Tibial nerve (tissue), 4 donors: ENCODE results near the gene SOX5. TPM values are rescaled to one million over a fixed set of nuclear protein-coding genes. Genes with fewer than 3 reads are reported as not detected.

Experiments used
- DNase-seq, 2 donors: peaks; one replicate each; pipeline ENCODE4 v3.0.0-alpha.2; 2019; ENCODE audit warnings: low spot score in 2 of 2
- H3K27ac ChIP-seq, 4 donors: fragments of 200-600 bp; sonication (generic) in 3 of 4; one replicate each; pipeline ENCODE4 v1.5.1; 2017 to 2019; ENCODE audit warnings: mild to moderate bottlenecking in 1 of 4
- H3K27me3 ChIP-seq, 2 donors: fragments of 200-600 bp; sonication (generic) in 1 of 2; one replicate each; pipeline versions ENCODE4 v1.5.1 to v1.6.0; 2017 to 2019
- H3K36me3 ChIP-seq, 3 donors: fragments of 200-600 bp; sonication (generic); one replicate each; pipeline ENCODE4 v1.5.1; 2018 to 2019
- H3K4me1 ChIP-seq, 4 donors: fragments of 200-600 bp; sonication (generic) in 3 of 4; one replicate each; pipeline ENCODE4 v1.5.1; 2017 to 2019
- H3K4me3 ChIP-seq, 4 donors: fragments of 200-600 bp; sonication (generic) in 3 of 4; one replicate each; pipeline ENCODE4 v1.5.1; 2017 to 2019; ENCODE audit warnings: mild to moderate bottlenecking in 1 of 4, moderate library complexity in 1 of 4
- H3K9me3 ChIP-seq, 4 donors: fragments of 200-600 bp; sonication (generic) in 3 of 4; one replicate each; pipeline ENCODE4 v1.5.1; 2017 to 2019
- CTCF ChIP-seq, 5 experiments: fragments of 200-600 bp in 3 of 5; fragments of 450-650 bp in 2 of 5; sonication (generic) in 3 of 5; IDR thresholded peaks; one replicate each; pipeline ENCODE4 v1.5.1; 2016 to 2019; ENCODE audit warnings: antibody characterized with exemption in 5 of 5, mild to moderate bottlenecking in 3 of 5, moderate library complexity in 2 of 5
- EP300 ChIP-seq, 2 donors: sonication (generic); formaldehyde crosslinking; IDR thresholded peaks; one replicate each; pipeline ENCODE4 v1.6.1; 2017; ENCODE audit warnings: antibody characterized with exemption in 2 of 2, mild to moderate bottlenecking in 1 of 2
- POLR2A ChIP-seq, 2 donors: fragments of 450-650 bp; IDR thresholded peaks; one replicate each; pipeline ENCODE4 v1.6.1; 2017; ENCODE audit warnings: antibody characterized with exemption in 2 of 2, mild to moderate bottlenecking in 2 of 2, moderate library complexity in 2 of 2
- WGBS, 2 donors: methylation state at CpG; one replicate each; pipeline ENCODE4 v1.1.5; 2018; 5-methylcytosine and 5-hydroxymethylcytosine counted together
- total RNA-seq, 4 donors: library from RNA; depleted of rRNA; stranded (reverse); fragments of >200 nt; gene quantifications; one replicate each; pipeline ENCODE4 v1.1.0, GENCODE V29; 2016

The SOX5 gene
- total RNA-seq, 4 donors from 2014 or later: 24.0 to 53.8 (median 38.6) TPM

GRCh38 chr12:23757541-23757962 lies 191.9 kb downstream of the SOX5 start:
- Histone ChIP-seq H3K9me3 (no peaks in the 10 kb centered on the region), H3K27ac (no peak overlapping the region), H3K27me3 (no peaks in the 10 kb centered on the region), H3K4me1 (peaks cover 0 to 11% (median 2%) of the 10 kb centered on the region in 4 donors), H3K36me3 (no peaks in the 10 kb centered on the region), H3K4me3 (no peak overlapping the region)
- TF ChIP-seq CTCF (IDR thresholded peaks at IDR 0.05) (no peak), EP300 (IDR thresholded peaks at IDR 0.05) (no peak), POLR2A (IDR thresholded peaks at IDR 0.05) (no peak)
- WGBS, 2 donors: 11 to 22% methylated on average over 1 of the region's 1 CpG
- DNase-seq: no peak

- Histone ChIP-seq H3K9me3 (no peaks in the 10 kb centered on the region), H3K36me3 (no peaks in the 10 kb centered on the region), H3K27ac (no peak overlapping the region), H3K4me1 (peaks cover 0 to 11% (median 2%) of the 10 kb centered on the region in 4 donors), H3K27me3 (no peaks in the 10 kb centered on the region), H3K4me3 (no peak overlapping the region)
- 95% methylated on average over 2 of the region's 2 CpGs for WGBS, 2 donors
- TF ChIP-seq EP300 (IDR thresholded peaks at IDR 0.05) (no peak), CTCF (IDR thresholded peaks at IDR 0.05) (no peak), POLR2A (IDR thresholded peaks at IDR 0.05) (no peak)
- DNase-seq: no peak
Measured at GRCh38 chr12:23756416-23756815, 193.1 kb downstream of the SOX5 start.

GRCh38 chr12:23753628-23754365 lies 195.7 kb downstream of the SOX5 start:
- no peaks in the 10 kb centered on the region for H3K36me3 ChIP-seq
- H3K27ac ChIP-seq: no peak overlapping the region
- 68 to 74% methylated on average over 5 of the region's 5 CpGs for WGBS, 2 donors
- no peak for DNase-seq
- H3K4me3 ChIP-seq: no peak overlapping the region
- no peaks in the 10 kb centered on the region for H3K27me3 ChIP-seq
- no peaks in the 10 kb centered on the region for H3K9me3 ChIP-seq
- TF ChIP-seq CTCF (IDR thresholded peaks at IDR 0.05): no peak
- TF ChIP-seq POLR2A (IDR thresholded peaks at IDR 0.05): no peak
- no peak for TF ChIP-seq EP300 (IDR thresholded peaks at IDR 0.05)
- H3K4me1 ChIP-seq: peaks cover 0 to 11% (median 2%) of the 10 kb centered on the region in 4 donors

- Histone ChIP-seq H3K27me3 (no peaks in the 10 kb centered on the region), H3K27ac (no peak overlapping the region)
- TF ChIP-seq EP300 (IDR thresholded peaks at IDR 0.05): no peak
- no peak for TF ChIP-seq CTCF (IDR thresholded peaks at IDR 0.05)
- no peak for TF ChIP-seq POLR2A (IDR thresholded peaks at IDR 0.05)
Measured at GRCh38 chr12:23752245-23752644, 197.2 kb downstream of the SOX5 start.

GRCh38 chr12:23751641-23752040 lies 197.8 kb downstream of the SOX5 start:
- Histone ChIP-seq H3K36me3 (peaks cover 0 to 5% (median 0%) of the 10 kb centered on the region in 3 donors), H3K4me3 (no peak overlapping the region), H3K4me1 (no peaks in the 10 kb centered on the region), H3K27ac (no peak overlapping the region), H3K9me3 (no peaks in the 10 kb centered on the region), H3K27me3 (no peaks in the 10 kb centered on the region)
- DNase-seq: no peak
- no peak for TF ChIP-seq CTCF (IDR thresholded peaks at IDR 0.05)
- TF ChIP-seq POLR2A (IDR thresholded peaks at IDR 0.05): no peak
- TF ChIP-seq EP300 (IDR thresholded peaks at IDR 0.05): no peak
- 86% methylated on average over 1 of the region's 1 CpG for WGBS, 2 donors

More at GRCh38 chr12:23752245-23752644, 197.2 kb downstream of the SOX5 start:
- H3K4me1 ChIP-seq: peaks cover 0 to 6% (median 0%) of the 10 kb centered on the region in 4 donors
- no peaks in the 10 kb centered on the region for H3K9me3 ChIP-seq
- no peak overlapping the region for H3K4me3 ChIP-seq
- peaks cover 0 to 4% (median 0%) of the 10 kb centered on the region in 3 donors for H3K36me3 ChIP-seq
- 94 to 95% methylated on average over 5 of the region's 5 CpGs for WGBS, 2 donors
- DNase-seq: no peak
